GM18861 (cell line): ENCODE data around the gene DRC3.
A peak's percentile ranks its signal among the peaks of the same experiment; 100 is the strongest.
"Not testable (repeated sequence)": the region's sequence is repeated elsewhere in the genome, so short reads cannot be mapped to it uniquely, and the experiment has no call there.

Source experiments
- ATAC-seq: cut with Tn5 transposase; IDR thresholded peaks from one replicate; pipeline ENCODE4 v1.9.1; 2021; ENCODE audit not compliant: unreplicated experiment

DRC3 gene, protein sequence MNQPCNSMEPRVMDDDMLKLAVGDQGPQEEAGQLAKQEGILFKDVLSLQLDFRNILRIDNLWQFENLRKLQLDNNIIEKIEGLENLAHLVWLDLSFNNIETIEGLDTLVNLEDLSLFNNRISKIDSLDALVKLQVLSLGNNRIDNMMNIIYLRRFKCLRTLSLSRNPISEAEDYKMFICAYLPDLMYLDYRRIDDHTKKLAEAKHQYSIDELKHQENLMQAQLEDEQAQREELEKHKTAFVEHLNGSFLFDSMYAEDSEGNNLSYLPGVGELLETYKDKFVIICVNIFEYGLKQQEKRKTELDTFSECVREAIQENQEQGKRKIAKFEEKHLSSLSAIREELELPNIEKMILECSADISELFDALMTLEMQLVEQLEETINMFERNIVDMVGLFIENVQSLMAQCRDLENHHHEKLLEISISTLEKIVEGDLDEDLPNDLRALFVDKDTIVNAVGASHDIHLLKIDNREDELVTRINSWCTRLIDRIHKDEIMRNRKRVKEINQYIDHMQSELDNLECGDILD

GRCh38 chr17:17972126-17972951, at the start of gene DRC3, which contains the start of gene TOM1L2:
TSS of gene DRC3 (plus strand) at chr17:17972862. CDS start at chr17:17977599, 4,737 bp downstream.
TSS of gene TOM1L2 (minus strand) at chr17:17972400. CDS start at chr17:17972313, 87 bp downstream.
- ATAC-seq, result peak; percentile 84

DNA sequence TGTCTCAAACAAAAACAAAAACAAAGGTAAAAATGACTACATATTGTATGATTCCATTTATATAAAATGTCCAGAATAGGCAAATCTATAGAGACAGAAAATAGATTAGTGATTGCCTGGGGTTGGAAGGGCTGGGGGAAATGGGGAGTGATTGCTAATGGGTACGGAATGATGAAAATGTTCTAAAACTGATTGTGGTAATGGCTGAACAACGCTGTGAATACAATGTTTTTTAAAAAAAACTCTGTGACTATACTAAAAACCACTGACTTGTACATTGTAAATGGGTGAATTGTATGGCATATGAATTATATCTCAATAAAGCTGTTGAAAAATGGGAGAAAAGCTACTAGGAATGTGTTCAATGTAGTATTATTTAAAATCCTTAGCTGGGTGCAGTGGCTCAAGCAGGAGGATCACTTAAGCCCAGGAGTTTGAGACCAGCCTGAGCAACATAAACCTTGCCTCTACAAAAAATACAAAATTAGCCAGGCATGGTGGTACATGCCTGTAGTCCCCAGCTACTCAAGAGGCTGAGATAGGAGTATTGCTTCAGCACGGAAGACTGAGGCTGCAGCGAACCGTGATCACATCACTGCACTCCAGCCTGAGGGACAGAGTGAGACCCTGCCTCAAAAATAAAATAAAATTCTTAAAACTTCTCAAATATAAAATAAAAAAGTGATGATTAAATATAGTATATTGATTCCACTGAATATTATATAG, 48.4 kb upstream of the DRC3 start:
- no peak for ATAC-seq

DNA sequence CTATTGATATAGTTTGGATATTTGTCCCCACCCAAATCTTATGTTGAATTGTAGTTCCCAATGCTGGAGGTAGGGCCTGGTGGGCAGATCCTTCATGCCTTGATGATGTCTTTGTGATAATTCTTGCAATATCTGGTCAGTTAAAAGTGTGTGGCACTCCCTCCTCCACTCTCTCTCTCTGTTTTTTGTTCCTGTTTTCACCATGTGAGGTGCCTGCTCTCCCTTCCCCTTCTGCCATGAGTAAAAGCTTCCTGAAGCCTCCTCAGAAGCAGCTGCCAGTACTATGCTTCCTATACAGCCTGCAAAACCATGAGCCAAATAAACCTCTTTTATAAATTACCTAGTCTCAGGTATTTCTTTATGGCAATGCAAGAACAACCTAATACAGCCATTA, 47.8 kb upstream of the DRC3 start:
- no peak for ATAC-seq

DNA sequence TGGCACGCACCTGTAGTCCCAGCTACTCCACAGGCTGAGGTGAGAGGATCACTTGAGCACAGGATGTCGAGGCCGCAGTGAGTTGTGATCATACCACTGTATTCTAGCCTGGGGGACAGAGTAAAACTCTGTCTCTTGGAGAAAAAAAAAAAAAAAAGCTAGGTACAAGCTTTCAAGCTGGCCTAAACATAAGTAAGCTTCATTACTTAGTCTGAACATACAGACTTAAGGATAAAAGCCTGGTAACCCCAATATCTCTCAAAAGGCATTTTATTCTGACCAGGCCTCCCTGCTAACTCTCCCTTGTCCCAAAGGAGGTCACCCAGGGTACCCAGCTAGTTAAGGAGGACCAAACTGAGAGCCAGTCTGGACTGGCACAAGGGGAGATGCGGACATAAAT, 46.6 kb upstream of the DRC3 start:
- ATAC-seq, result no peak

- ATAC-seq, result no peak
Measured at GRCh38 chr17:17926840-17927449, 45.7 kb upstream of the DRC3 start.

GRCh38 chr17:17928398-17929287, 44.0 kb upstream of the DRC3 start:
- no peak for ATAC-seq

DNA sequence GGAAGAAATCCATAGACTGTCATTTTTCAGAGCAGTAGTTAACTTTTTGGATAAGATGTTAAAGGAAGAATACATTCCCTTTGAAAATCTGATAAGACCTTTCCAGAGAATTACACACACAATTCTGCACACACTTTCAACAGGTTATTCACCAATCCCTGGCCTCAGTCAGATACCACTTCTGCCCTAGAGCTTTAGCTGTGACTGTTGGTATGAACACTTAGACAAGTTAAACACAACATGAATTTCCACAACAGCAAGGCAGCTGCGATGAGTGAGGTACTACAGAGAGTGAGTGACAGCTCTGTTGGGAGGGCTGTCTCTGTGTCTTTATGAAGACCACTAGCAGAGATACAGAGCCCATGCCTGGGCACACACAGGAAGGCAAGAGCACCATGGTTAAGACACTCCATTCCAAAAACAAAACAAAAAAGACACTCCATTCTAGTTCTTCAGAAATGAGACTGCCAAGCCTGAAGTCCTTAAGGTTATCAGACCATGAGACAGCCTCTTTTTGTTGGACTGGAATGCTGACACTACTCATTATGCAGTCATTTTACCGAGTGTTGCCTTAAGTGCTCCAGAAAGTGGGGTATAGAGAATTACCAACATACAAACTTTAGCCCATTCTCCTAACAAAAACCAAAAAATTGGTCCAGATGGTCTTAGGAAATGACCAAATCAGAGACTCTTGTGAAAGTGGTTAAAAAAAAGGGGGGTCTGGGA, 42.8 kb upstream of the DRC3 start:
- ATAC-seq, result no peak

DNA sequence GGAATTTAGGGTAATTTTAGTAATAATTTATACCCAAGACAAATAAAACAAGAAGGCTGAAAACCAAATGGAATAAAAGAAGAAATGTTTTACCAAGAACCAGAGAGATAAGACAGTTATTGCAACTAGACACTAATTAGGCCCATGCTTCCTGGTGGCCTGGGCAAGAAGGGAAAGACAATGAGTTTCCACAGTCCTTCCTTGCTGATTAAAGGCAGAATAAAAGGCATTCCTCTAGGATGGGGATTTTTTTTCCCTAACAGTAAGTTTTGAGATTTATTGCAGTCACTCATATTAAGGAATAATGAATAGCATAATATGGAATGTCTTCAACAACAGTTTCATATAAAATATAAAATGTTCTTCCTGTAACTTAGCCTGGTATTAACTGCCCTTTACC, 42.0 kb upstream of the DRC3 start:
- no peak for ATAC-seq

- no peak for ATAC-seq
Measured at GRCh38 chr17:17931159-17931558, 41.5 kb upstream of the DRC3 start.

DNA sequence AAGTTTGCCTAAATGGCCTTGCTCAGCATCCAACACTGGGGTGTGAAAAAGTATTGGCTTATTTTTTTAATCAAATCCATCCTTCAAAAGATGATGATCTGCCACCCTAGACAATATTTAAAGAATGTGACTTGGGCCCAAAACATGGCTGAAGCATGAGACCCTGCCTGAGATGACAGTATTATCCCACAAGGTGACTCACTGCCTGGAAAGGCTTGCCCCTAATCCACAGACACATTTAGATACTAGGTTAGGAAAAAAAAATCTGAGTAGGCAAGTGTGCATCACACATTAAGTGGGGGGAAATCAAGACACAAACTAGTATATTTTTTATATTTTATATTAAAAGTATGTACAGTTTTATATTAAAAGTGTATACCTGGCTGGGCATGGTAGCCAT, 38.9 kb upstream of the DRC3 start:
- no peak for ATAC-seq

DNA sequence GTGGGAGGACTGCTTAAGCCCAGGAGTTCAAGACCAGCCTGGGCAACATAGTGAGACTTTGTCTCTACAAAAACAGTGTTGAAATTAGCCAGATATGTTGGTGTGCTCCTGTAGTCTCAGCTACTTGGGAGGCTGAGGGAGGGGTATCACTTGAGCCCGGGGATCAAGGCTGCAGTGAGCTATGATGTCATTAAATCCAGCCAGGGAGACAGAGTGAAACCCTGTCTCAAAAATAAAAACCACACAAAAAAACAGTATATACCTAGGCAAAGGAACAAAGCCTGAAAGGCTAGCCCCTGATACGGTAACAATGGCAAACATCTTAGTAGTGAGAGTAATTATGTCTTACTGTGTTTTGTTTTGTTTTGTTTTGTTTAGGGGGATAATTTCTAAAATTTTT, 38.4 kb upstream of the DRC3 start:
- ATAC-seq, result no peak

DNA sequence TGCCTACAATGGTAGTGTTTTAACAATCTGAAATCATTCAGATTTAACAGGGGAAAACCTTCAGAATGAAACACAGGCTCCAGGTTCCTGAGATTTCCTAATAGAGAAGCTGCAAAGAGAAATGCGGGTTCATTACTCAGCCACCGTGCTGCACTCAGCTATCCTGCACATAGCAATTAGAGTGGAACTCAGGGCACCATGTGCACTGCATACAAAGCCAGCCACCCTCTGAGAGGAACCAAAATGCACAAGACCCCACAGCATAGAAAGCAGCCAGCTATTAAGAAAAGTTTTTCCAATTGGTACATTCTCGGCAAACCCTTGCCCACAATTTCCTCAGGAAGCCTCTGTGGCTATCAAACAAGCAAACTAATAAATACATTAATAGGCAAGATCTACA, 37.9 kb upstream of the DRC3 start:
- ATAC-seq, result no peak

DNA sequence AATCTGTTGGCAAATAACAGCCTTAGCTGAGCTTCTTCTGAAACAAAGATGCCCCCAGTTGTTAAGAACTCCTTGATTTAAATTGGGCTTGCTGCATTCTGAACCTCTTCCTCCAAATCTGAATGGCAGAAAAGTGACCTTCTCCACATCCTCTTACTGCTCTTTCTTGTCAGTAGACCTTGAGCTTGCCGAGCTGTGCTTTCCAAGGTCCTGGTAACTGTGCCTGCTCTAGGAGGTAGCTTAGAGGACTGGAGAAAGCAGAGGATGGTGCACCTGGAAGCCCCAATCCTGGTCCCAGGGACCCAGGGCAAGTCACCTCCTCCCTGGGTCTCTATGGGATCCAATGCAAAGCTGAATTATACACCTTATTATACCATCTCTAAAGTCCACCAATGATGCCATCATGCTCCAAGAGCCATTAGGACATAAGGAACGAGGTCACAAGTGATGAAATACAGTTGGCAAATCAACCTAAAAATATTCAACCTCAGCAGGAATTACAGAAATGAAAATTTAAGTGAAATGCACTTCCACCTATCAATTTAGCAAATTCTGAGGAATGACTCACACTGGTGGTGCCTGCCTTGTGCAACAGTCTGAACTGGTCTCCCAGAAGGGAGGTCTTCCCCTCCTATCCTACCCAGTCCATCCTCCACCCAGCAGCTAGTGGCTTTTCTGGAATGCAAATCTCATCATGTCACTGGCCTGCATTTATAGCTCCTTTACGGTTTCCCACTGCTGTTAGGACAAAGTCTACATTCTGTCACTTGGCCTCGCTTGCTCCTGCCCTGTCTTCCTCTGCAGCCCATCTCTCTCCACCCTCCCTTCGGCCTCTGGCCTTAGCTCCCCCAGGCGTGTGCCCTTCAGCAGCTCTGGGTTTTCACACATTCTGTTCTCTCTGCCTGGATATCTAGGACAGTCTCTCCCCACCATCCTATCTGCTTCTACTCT, 37.1 kb upstream of the DRC3 start:
- ATAC-seq, result no peak

DNA sequence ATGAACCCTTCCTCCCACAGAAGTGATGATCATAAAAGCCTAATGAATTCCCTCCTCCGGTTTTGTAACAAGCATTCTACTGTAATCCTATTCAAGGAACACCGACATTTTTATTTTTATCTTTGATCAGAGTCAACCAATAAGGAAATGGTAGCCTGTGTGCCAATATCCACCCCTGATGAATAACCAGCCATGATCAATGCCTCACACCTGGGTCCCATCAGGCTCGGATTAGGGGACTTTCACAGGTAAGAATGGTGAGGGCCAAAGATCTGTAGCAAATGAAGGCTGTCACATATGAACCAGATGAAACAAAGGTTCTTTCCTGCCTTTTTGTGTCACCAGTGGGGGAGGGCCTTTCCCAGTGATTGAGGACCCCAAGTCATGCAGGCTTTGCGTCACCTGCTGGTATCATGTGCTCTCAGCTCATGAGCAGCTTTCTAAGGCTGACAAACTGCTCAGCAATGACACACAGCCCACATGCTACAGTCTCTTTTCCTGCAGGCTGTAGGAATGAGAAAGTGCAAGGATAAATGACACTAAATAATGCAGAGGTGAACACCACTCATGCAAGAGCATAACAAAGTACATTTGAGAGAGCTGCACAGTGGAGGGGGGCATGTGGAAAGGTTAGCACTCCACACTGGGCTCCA, 35.3 kb upstream of the DRC3 start:
- ATAC-seq, result no peak

GRCh38 chr17:17937958-17938357, 34.7 kb upstream of the DRC3 start:
- ATAC-seq, result no peak

- ATAC-seq, result no peak
Measured at GRCh38 chr17:17938388-17939107, 34.1 kb upstream of the DRC3 start.

DNA sequence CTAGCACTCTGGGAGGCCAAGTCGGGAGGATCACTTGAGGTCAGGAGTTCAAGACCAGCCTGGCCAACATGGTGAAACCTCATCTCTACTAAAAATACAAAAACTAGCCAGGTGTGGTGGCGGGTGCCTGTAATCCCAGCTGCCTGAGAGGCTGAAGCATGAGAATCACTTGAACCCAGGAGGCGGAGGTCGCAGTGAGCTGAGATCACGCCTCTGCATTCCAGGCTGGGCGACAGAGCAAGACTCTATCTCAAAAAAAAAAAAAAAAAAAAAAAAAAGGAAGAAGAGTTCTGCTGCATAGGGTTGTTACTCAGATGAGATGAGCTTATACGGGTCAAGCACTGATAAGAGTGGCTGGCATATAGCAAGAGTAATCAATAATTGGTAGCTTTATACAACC, 32.7 kb upstream of the DRC3 start:
- not testable (repeated sequence) for ATAC-seq
